BE2C (cell line): ENCODE measurements around the gene PMAIP1.

ENCODE experiments used
- DNase-seq: peaks from one replicate; pipeline ENCODE4 v3.0.0-alpha.2; 2020
- H3K27me3 ChIP-seq: fragments of 250-450 bp; sonication (Bioruptor Pico); 2 replicates; pipeline ENCODE4 v1.5.1; 2020; ENCODE audit warnings: mild to moderate bottlenecking
- H3K36me3 ChIP-seq: fragments of 250-450 bp; sonication (Bioruptor Pico); 2 replicates; pipeline ENCODE4 v1.5.1; 2020; ENCODE audit warnings: mild to moderate bottlenecking
- H3K4me1 ChIP-seq: fragments of 250-450 bp; sonication (Bioruptor Pico); 2 replicates; pipeline ENCODE4 v1.5.1; 2020
- H3K4me3 ChIP-seq: 2 replicates; pipeline ENCODE4 v1.5.1; 2011; ENCODE audit warnings: low read depth, low read length
- H3K9me3 ChIP-seq: fragments of 250-450 bp; sonication (Bioruptor Pico); 2 replicates; pipeline ENCODE4 v1.5.1; 2020
- TF ChIP-seq, protein P1 (sequence below): IDR thresholded peaks from 2 replicates; pipeline ENCODE4 v1.5.1; 2012; ENCODE audit warnings: mild to moderate bottlenecking, low read depth, low read length

The PMAIP1 gene

DNA sequence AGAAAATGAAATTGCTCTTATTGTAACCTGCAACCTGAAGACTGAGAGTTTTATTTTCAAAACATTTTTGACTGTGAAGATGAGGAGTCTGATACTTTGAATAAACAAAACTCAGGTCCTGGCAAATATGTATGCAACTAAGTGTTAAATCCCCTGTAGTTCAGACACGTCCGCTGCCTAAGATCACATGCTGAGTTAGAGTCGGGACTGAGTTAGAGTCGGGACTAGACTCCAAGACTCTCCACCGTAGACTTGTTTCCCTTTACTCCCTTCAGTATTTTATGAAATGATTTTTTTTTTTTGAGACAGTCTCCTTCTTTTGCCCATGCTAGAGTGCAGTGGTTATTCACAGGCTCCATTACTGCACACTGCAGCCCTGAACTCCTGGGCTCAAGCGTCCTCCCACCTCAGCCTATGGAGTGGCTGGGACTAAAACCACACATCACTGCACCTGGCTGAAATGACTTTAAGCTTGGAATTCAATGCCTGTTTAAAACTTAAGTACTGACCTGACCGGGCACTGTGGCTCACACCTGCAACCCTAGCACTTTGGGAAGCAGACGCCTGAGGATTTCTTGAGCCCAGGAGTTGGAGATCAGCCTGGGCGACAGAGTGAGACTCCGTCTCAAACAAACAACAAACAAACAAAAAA is 28.0 kb upstream of the PMAIP1 start:
- no peaks in the 10 kb centered on the region for H3K27me3 ChIP-seq
- no peaks in the 10 kb centered on the region for H3K9me3 ChIP-seq

DNA sequence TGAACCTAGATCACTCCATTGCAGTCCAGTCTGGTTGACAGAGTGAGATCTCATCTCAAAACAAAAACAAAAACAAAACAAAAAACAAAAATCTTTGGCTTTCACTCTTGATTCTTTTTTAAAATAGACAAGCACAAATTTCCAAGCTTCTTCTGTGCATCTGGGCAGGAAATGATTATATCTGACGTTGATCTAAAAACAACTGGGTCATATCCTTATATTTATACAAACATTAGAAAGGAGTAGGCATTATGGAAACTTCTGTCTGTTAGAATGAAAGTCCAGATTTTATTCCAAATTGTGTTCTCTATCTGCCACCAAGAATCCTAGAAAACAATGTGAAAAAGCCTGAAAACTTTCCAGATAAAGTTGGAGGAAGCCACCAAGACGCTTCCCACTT is 26.2 kb upstream of the PMAIP1 start:
- DNase-seq: no peak
- Histone ChIP-seq H3K27me3 (no peaks in the 10 kb centered on the region), H3K4me3 (no peak overlapping the region), H3K36me3 (no peaks in the 10 kb centered on the region), H3K4me1 (no peaks in the 10 kb centered on the region), H3K9me3 (no peaks in the 10 kb centered on the region)
- TF ChIP-seq, protein P1, sequence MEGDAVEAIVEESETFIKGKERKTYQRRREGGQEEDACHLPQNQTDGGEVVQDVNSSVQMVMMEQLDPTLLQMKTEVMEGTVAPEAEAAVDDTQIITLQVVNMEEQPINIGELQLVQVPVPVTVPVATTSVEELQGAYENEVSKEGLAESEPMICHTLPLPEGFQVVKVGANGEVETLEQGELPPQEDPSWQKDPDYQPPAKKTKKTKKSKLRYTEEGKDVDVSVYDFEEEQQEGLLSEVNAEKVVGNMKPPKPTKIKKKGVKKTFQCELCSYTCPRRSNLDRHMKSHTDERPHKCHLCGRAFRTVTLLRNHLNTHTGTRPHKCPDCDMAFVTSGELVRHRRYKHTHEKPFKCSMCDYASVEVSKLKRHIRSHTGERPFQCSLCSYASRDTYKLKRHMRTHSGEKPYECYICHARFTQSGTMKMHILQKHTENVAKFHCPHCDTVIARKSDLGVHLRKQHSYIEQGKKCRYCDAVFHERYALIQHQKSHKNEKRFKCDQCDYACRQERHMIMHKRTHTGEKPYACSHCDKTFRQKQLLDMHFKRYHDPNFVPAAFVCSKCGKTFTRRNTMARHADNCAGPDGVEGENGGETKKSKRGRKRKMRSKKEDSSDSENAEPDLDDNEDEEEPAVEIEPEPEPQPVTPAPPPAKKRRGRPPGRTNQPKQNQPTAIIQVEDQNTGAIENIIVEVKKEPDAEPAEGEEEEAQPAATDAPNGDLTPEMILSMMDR: no peak

More for the DNA sequence above, 28.0 kb upstream of the PMAIP1 start:
- Histone ChIP-seq H3K4me3 (no peak overlapping the region), H3K4me1 (no peaks in the 10 kb centered on the region), H3K36me3 (no peaks in the 10 kb centered on the region)
- TF ChIP-seq, protein P1: no peak
- DNase-seq: no peak

DNA sequence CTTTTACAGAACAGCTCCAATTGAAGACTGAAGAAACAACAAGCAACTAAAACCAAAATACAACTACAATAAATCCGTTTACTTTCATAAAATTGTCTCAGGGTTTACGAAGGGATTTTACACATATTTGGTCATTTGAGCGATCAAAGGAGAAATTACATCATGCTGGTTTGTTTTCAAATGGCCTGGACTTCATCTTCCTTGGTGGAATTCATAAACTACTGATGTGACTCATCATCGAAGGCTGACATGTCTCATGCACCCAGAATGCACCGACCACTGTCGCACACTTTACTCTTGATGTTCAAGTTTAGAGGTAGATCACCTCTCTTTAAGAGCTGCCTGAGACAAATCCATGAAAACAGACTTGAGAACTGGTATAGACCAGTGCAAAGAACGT is 25.6 kb upstream of the PMAIP1 start:
- H3K9me3 ChIP-seq: no peaks in the 10 kb centered on the region
- H3K4me1 ChIP-seq: no peaks in the 10 kb centered on the region
- TF ChIP-seq, protein P1: no peak
- no peaks in the 10 kb centered on the region for H3K27me3 ChIP-seq
- H3K4me3 ChIP-seq: no peak overlapping the region
- no peaks in the 10 kb centered on the region for H3K36me3 ChIP-seq
- no peak for DNase-seq

DNA sequence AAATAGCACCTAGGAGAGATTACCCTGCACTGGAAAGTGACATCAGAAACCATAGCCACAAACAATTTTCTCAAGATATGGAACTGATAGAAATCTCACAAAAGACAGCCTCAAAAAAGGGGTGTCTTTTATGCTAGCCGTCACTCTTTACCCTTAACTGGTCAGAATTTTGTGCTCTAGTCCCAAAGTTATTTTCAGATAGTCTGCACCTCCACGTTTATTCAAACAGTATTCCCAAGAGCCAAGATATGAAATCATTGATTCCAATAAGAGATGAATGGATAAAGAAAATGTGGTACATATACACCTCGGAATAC is 23.5 kb upstream of the PMAIP1 start:
- Histone ChIP-seq H3K36me3 (no peaks in the 10 kb centered on the region), H3K27me3 (no peaks in the 10 kb centered on the region), H3K4me3 (no peak overlapping the region), H3K4me1 (no peaks in the 10 kb centered on the region), H3K9me3 (no peaks in the 10 kb centered on the region)
- DNase-seq: no peak
- TF ChIP-seq, protein P1: no peak

DNA sequence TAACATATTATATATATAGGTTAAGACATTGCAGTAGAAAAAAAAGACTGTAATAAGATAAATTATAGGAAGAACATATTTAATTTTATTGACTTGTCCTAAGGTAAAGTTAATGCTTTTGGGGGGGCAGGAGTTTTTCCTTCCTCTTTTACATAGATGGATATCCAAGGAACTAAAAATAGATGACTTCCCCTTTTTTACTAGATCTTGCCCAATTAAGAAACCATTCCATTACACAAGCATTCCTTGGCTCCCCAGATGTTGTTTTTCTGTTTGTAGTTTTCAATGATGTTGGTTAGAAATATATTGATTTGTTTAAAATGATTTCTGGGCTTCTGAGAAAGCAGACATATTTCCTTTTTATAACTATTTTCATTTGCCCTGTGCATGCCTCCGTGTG is 22.4 kb upstream of the PMAIP1 start:
- no peaks in the 10 kb centered on the region for H3K4me1 ChIP-seq
- no peak for DNase-seq
- no peak overlapping the region for H3K4me3 ChIP-seq
- TF ChIP-seq, protein P1: no peak
- H3K27me3 ChIP-seq: no peaks in the 10 kb centered on the region
- no peaks in the 10 kb centered on the region for H3K36me3 ChIP-seq
- H3K9me3 ChIP-seq: no peaks in the 10 kb centered on the region

DNA sequence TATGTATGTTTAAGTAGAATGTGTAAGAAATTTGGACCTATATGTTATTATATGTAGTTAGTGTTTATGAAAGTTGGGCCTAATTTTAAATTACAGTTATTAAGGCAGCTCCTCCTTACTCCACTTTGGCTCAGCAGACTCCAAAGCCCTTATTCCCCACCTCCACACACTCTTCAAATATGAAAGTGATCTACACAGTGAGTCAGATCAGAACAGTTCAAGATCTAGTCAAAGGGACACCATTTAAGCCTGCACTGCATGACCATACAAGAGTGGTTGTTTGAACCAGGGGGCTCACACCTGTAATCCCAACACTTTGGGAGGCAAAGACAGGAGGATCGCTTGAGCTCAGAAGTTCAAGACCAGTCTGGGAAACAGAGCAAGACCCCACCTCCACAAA is 21.2 kb upstream of the PMAIP1 start:
- Histone ChIP-seq H3K4me1 (no peaks in the 10 kb centered on the region), H3K27me3 (no peaks in the 10 kb centered on the region), H3K36me3 (no peaks in the 10 kb centered on the region), H3K4me3 (no peak overlapping the region), H3K9me3 (no peaks in the 10 kb centered on the region)
- TF ChIP-seq, protein P1: no peak
- DNase-seq: no peak
